Measurements from ENCODE around the gene OR2T6. TPM values are rescaled to one million over a fixed set of nuclear protein-coding genes. Genes with fewer than 3 reads are reported as not detected.

Gene OR2T6
- polyA plus RNA-seq, 1 experiment: not detected

- Histone ChIP-seq H3K9me3 (ENCODE audit: control insufficient read depth, insufficient read depth, low read length) (peaks cover 9% of the 10 kb centered on the region; the same call in 1 of the 2 replicates), H3K27ac (ENCODE audit: low read depth, low read length) (no peak overlapping the region), H3K4me3 (ENCODE audit: low read depth, low read length) (no peak overlapping the region), H3K27me3 (ENCODE audit: control insufficient read depth, insufficient read depth, low read length) (no peaks in the 10 kb centered on the region)
- no peak for TF ChIP-seq CTCF (IDR thresholded peaks at IDR 0.05; ENCODE audit: low read depth, low read length)
- POLR2A ChIA-PET: no interaction called here
- CTCF ChIA-PET: no interaction called here
- no peak for DNase-seq (ENCODE audit: low read depth, low spot score)
Measured at GRCh38 chr1:248366609-248367008, 8.9 kb upstream of the OR2T6 start.

GRCh38 chr1:248372394-248372793 is 3.2 kb upstream of the OR2T6 start:
- Histone ChIP-seq H3K27ac (ENCODE audit: low read depth, low read length) (no peak overlapping the region), H3K9me3 (ENCODE audit: control insufficient read depth, insufficient read depth, low read length) (peaks cover 19% of the 10 kb centered on the region; the same call in 1 of the 2 replicates), H3K4me3 (ENCODE audit: low read depth, low read length) (no peak overlapping the region), H3K27me3 (ENCODE audit: control insufficient read depth, insufficient read depth, low read length) (no peaks in the 10 kb centered on the region)
- ChIA-PET POLR2A (no interaction called here), CTCF (no interaction called here)
- no peak for DNase-seq (ENCODE audit: low read depth, low spot score)
- no peak for TF ChIP-seq CTCF (IDR thresholded peaks at IDR 0.05; ENCODE audit: low read depth, low read length)

GRCh38 chr1:248373761-248374160 is 1.8 kb upstream of the OR2T6 start:
- ChIA-PET POLR2A (no interaction called here), CTCF (no interaction called here)
- peaks cover 19% of the 10 kb centered on the region; the same call in 1 of the 2 replicates for H3K9me3 ChIP-seq (ENCODE audit: control insufficient read depth, insufficient read depth, low read length)
- no peak overlapping the region for H3K4me3 ChIP-seq (ENCODE audit: low read depth, low read length)
- H3K27ac ChIP-seq (ENCODE audit: low read depth, low read length): no peak overlapping the region
- no peak for DNase-seq (ENCODE audit: low read depth, low spot score)
- no peaks in the 10 kb centered on the region for H3K27me3 ChIP-seq (ENCODE audit: control insufficient read depth, insufficient read depth, low read length)
- no peak for TF ChIP-seq CTCF (IDR thresholded peaks at IDR 0.05; ENCODE audit: low read depth, low read length)

GRCh38 chr1:248376916-248377315 is 1.4 kb downstream of the OR2T6 start:
- Histone ChIP-seq H3K9me3 (ENCODE audit: control insufficient read depth, insufficient read depth, low read length) (peaks cover 19% of the 10 kb centered on the region; the same call in 1 of the 2 replicates), H3K27me3 (ENCODE audit: control insufficient read depth, insufficient read depth, low read length) (no peaks in the 10 kb centered on the region), H3K4me3 (ENCODE audit: low read depth, low read length) (no peak overlapping the region), H3K27ac (ENCODE audit: low read depth, low read length) (no peak overlapping the region)
- ChIA-PET CTCF (no interaction called here), POLR2A (no interaction called here)
- no peak for TF ChIP-seq CTCF (IDR thresholded peaks at IDR 0.05; ENCODE audit: low read depth, low read length)
- DNase-seq (ENCODE audit: low read depth, low spot score): no peak

- Histone ChIP-seq H3K27ac (ENCODE audit: low read depth, low read length) (no peak overlapping the region), H3K4me3 (ENCODE audit: low read depth, low read length) (no peak overlapping the region), H3K27me3 (ENCODE audit: control insufficient read depth, insufficient read depth, low read length) (no peaks in the 10 kb centered on the region), H3K9me3 (ENCODE audit: control insufficient read depth, insufficient read depth, low read length) (peaks cover 4% of the 10 kb centered on the region; the same call in 1 of the 2 replicates)
- DNase-seq (ENCODE audit: low read depth, low spot score): no peak
- ChIA-PET POLR2A (no interaction called here), CTCF (no interaction called here)
- TF ChIP-seq CTCF (IDR thresholded peaks at IDR 0.05; ENCODE audit: low read depth, low read length): no peak
Measured at GRCh38 chr1:248380854-248381253, 5.3 kb downstream of the OR2T6 start.

Measured in AG04450 (cell line).